Measurements from ENCODE around the gene JAG1. TPM values are rescaled to one million over a fixed set of nuclear protein-coding genes. Genes with fewer than 3 reads are reported as not detected.

JAG1 gene
- total and polyA plus RNA-seq, 4 experiments from 2014 or later = 0.04 to 1.9 (median 0.45) TPM

GRCh38 chr20:10634683-10635411 is 39.0 kb downstream of the JAG1 start:
- H3K27ac Mint-ChIP-seq = no peak overlapping the region
- intact Hi-C loops (cut with micrococcal nuclease) = no loop called here
- DNase-seq = no peak
- Histone ChIP-seq H3K4me3 (ENCODE audit: low read length in 2 of 2) (no peak overlapping the region), H3K36me3 (ENCODE audit: insufficient read depth, low read length) (no peaks in the 10 kb centered on the region), H3K27ac (ENCODE audit: low read depth, low read length) (no peak overlapping the region), H3K27me3 (ENCODE audit: insufficient read depth, low read length) (no peaks in the 10 kb centered on the region), H3K9me3 (ENCODE audit: control insufficient read depth in 1 of 2, low read length in 2 of 2) (no peaks in the 10 kb centered on the region), H3K4me1 (ENCODE audit: insufficient read depth, low read length) (no peaks in the 10 kb centered on the region)
- no peaks in the 10 kb centered on the region for H3K36me3 Mint-ChIP-seq
- ChIA-PET CTCF (ENCODE audit: partially characterized antibody) (no interaction called here), POLR2A (ENCODE audit: partially characterized antibody) (no interaction called here)
- H3K9me3 Mint-ChIP-seq = no peaks in the 10 kb centered on the region
- no peaks in the 10 kb centered on the region for H3K27me3 Mint-ChIP-seq
- no peak overlapping the region for H3K4me3 Mint-ChIP-seq
- H3K4me1 Mint-ChIP-seq = peaks cover 0 to 4% (median 0%) of the 10 kb centered on the region in 4 donors

GRCh38 chr20:10634211-10634610 is 39.6 kb downstream of the JAG1 start:
- Mint-ChIP-seq H3K36me3 (no peaks in the 10 kb centered on the region), H3K9me3 (no peaks in the 10 kb centered on the region), H3K27me3 (no peaks in the 10 kb centered on the region), H3K27ac (no peak overlapping the region), H3K4me3 (no peak overlapping the region), H3K4me1 (peaks cover 0 to 4% (median 0%) of the 10 kb centered on the region in 4 donors)
- ChIA-PET POLR2A (ENCODE audit: partially characterized antibody) (no interaction called here), CTCF (ENCODE audit: partially characterized antibody) (no interaction called here)
- DNase-seq = no peak
- intact Hi-C loops (cut with micrococcal nuclease) = no loop called here
- Histone ChIP-seq H3K27me3 (ENCODE audit: insufficient read depth, low read length) (no peaks in the 10 kb centered on the region), H3K4me1 (ENCODE audit: insufficient read depth, low read length) (no peaks in the 10 kb centered on the region), H3K9me3 (ENCODE audit: control insufficient read depth in 1 of 2, low read length in 2 of 2) (no peaks in the 10 kb centered on the region), H3K4me3 (ENCODE audit: low read length in 2 of 2) (no peak overlapping the region), H3K36me3 (ENCODE audit: insufficient read depth, low read length) (no peaks in the 10 kb centered on the region), H3K27ac (ENCODE audit: low read depth, low read length) (no peak overlapping the region)

GRCh38 chr20:10633718-10634117 is 40.1 kb downstream of the JAG1 start:
- DNase-seq = no peak
- POLR2A ChIA-PET (ENCODE audit: partially characterized antibody) = no interaction called here
- Mint-ChIP-seq H3K9me3 (no peaks in the 10 kb centered on the region), H3K4me3 (no peak overlapping the region), H3K27me3 (no peaks in the 10 kb centered on the region), H3K36me3 (no peaks in the 10 kb centered on the region), H3K27ac (peak overlapping the region in 1 of 7 donors; percentile 11), H3K4me1 (peaks cover 0 to 4% (median 0%) of the 10 kb centered on the region in 4 donors)
- intact Hi-C loops (cut with micrococcal nuclease) = no loop called here
- Histone ChIP-seq H3K9me3 (ENCODE audit: control insufficient read depth in 1 of 2, low read length in 2 of 2) (no peaks in the 10 kb centered on the region), H3K36me3 (ENCODE audit: insufficient read depth, low read length) (no peaks in the 10 kb centered on the region), H3K27me3 (ENCODE audit: insufficient read depth, low read length) (no peaks in the 10 kb centered on the region), H3K27ac (ENCODE audit: low read depth, low read length) (no peak overlapping the region), H3K4me1 (ENCODE audit: insufficient read depth, low read length) (no peaks in the 10 kb centered on the region), H3K4me3 (ENCODE audit: low read length in 2 of 2) (no peak overlapping the region)
- CTCF ChIA-PET (ENCODE audit: partially characterized antibody) = no interaction called here

- H3K4me3 Mint-ChIP-seq = peak overlapping the region in 1 of 8 donors; percentile 26
- no peaks in the 10 kb centered on the region for H3K4me1 ChIP-seq (ENCODE audit: insufficient read depth, low read length)
- no peaks in the 10 kb centered on the region for H3K27me3 ChIP-seq (ENCODE audit: insufficient read depth, low read length)
- H3K27ac ChIP-seq (ENCODE audit: low read depth, low read length) = no peak overlapping the region
- no peak overlapping the region for H3K4me3 ChIP-seq (ENCODE audit: low read length in 2 of 2)
- peaks cover 0 to 4% (median 0%) of the 10 kb centered on the region in 4 donors for H3K4me1 Mint-ChIP-seq
- H3K27ac Mint-ChIP-seq = peak overlapping the region in 1 of 7 donors; percentile 62
- ChIA-PET CTCF (ENCODE audit: partially characterized antibody) (no interaction called here), POLR2A (ENCODE audit: partially characterized antibody) (no interaction called here)
- H3K36me3 Mint-ChIP-seq = no peaks in the 10 kb centered on the region
- H3K27me3 Mint-ChIP-seq = no peaks in the 10 kb centered on the region
- no peaks in the 10 kb centered on the region for H3K9me3 Mint-ChIP-seq
- H3K36me3 ChIP-seq (ENCODE audit: insufficient read depth, low read length) = no peaks in the 10 kb centered on the region
- H3K9me3 ChIP-seq (ENCODE audit: control insufficient read depth in 1 of 2, low read length in 2 of 2) = no peaks in the 10 kb centered on the region
- intact Hi-C loops (cut with micrococcal nuclease) = no loop called here
- DNase-seq = no peak
Measured at GRCh38 chr20:10632721-10633509, 40.9 kb downstream of the JAG1 start.

GRCh38 chr20:10631126-10631525 is 42.7 kb downstream of the JAG1 start:
- H3K36me3 Mint-ChIP-seq = no peaks in the 10 kb centered on the region

GRCh38 chr20:10629946-10630650 is 43.7 kb downstream of the JAG1 start:
- intact Hi-C loops (cut with micrococcal nuclease) = no loop called here
- peaks cover 0 to 4% (median 0%) of the 10 kb centered on the region in 4 donors for H3K4me1 Mint-ChIP-seq
- no peaks in the 10 kb centered on the region for H3K9me3 ChIP-seq (ENCODE audit: control insufficient read depth in 1 of 2, low read length in 2 of 2)
- H3K27ac ChIP-seq (ENCODE audit: low read depth, low read length) = no peak overlapping the region
- no peak overlapping the region for H3K4me3 ChIP-seq (ENCODE audit: low read length in 2 of 2)
- H3K4me3 Mint-ChIP-seq = no peak overlapping the region
- no peaks in the 10 kb centered on the region for H3K36me3 ChIP-seq (ENCODE audit: insufficient read depth, low read length)
- no peaks in the 10 kb centered on the region for H3K27me3 ChIP-seq (ENCODE audit: insufficient read depth, low read length)
- no peaks in the 10 kb centered on the region for H3K9me3 Mint-ChIP-seq
- H3K27me3 Mint-ChIP-seq = no peaks in the 10 kb centered on the region
- H3K27ac Mint-ChIP-seq = no peak overlapping the region
- peaks cover 0 to under 1% of the 10 kb centered on the region in 2 donors for H3K36me3 Mint-ChIP-seq
- ChIA-PET CTCF (ENCODE audit: partially characterized antibody) (no interaction called here), POLR2A (ENCODE audit: partially characterized antibody) (no interaction called here)
- DNase-seq = no peak
- no peaks in the 10 kb centered on the region for H3K4me1 ChIP-seq (ENCODE audit: insufficient read depth, low read length)

More at GRCh38 chr20:10631126-10631525, 42.7 kb downstream of the JAG1 start:
- DNase-seq = no peak
- H3K27me3 ChIP-seq (ENCODE audit: insufficient read depth, low read length) = no peaks in the 10 kb centered on the region
- POLR2A ChIA-PET (ENCODE audit: partially characterized antibody) = no interaction called here
- no peaks in the 10 kb centered on the region for H3K36me3 ChIP-seq (ENCODE audit: insufficient read depth, low read length)
- no peak overlapping the region for H3K4me3 Mint-ChIP-seq
- no peak overlapping the region for H3K4me3 ChIP-seq (ENCODE audit: low read length in 2 of 2)
- H3K27me3 Mint-ChIP-seq = no peaks in the 10 kb centered on the region
- H3K27ac ChIP-seq (ENCODE audit: low read depth, low read length) = no peak overlapping the region
- intact Hi-C loops (cut with micrococcal nuclease) = no loop called here
- H3K9me3 Mint-ChIP-seq = no peaks in the 10 kb centered on the region
- H3K4me1 ChIP-seq (ENCODE audit: insufficient read depth, low read length) = no peaks in the 10 kb centered on the region
- CTCF ChIA-PET (ENCODE audit: partially characterized antibody) = no interaction called here
- no peaks in the 10 kb centered on the region for H3K9me3 ChIP-seq (ENCODE audit: control insufficient read depth in 1 of 2, low read length in 2 of 2)
- H3K27ac Mint-ChIP-seq = no peak overlapping the region
- H3K4me1 Mint-ChIP-seq = peaks cover 0 to 4% (median 0%) of the 10 kb centered on the region in 4 donors

GRCh38 chr20:10626896-10627295 is 46.9 kb downstream of the JAG1 start:
- no peak for DNase-seq
- peaks cover 6 to 26% of the 10 kb centered on the region in 2 donors for H3K36me3 Mint-ChIP-seq
- Histone ChIP-seq H3K36me3 (ENCODE audit: insufficient read depth, low read length) (no peaks in the 10 kb centered on the region), H3K4me1 (ENCODE audit: insufficient read depth, low read length) (no peaks in the 10 kb centered on the region), H3K9me3 (ENCODE audit: control insufficient read depth in 1 of 2, low read length in 2 of 2) (no peaks in the 10 kb centered on the region), H3K27ac (ENCODE audit: low read depth, low read length) (no peak overlapping the region), H3K27me3 (ENCODE audit: insufficient read depth, low read length) (no peaks in the 10 kb centered on the region), H3K4me3 (ENCODE audit: low read length in 2 of 2) (no peak overlapping the region)
- ChIA-PET CTCF (ENCODE audit: partially characterized antibody) (no interaction called here), POLR2A (ENCODE audit: partially characterized antibody) (no interaction called here)
- no peak overlapping the region for H3K27ac Mint-ChIP-seq
- H3K4me3 Mint-ChIP-seq = no peak overlapping the region
- no peaks in the 10 kb centered on the region for H3K4me1 Mint-ChIP-seq
- no peaks in the 10 kb centered on the region for H3K27me3 Mint-ChIP-seq
- peaks cover 0 to 2% (median 0%) of the 10 kb centered on the region in 8 donors for H3K9me3 Mint-ChIP-seq
- intact Hi-C loops (cut with micrococcal nuclease) = no loop called here
